Thoracic aorta (tissue), 2 donors: ENCODE data around the gene UBE4B. TPM values are rescaled to one million over a fixed set of nuclear protein-coding genes. Genes with fewer than 3 reads are reported as not detected.

Experiments
- ATAC-seq: fragments of 150-250 bp; one replicate; pipeline ENCODE4 v1.8.0; 2017; ENCODE audit warnings: low read depth; ENCODE audit not compliant: insufficient number of reproducible peaks, low FRiP score
- DNase-seq: peaks from one replicate; pipeline ENCODE4 v3.0.0-alpha.2; 2020; ENCODE audit warnings: low spot score
- H3K27ac ChIP-seq, 2 donors: fragments of 200-600 bp; sonication (generic); 1 replicate in 1 of 2; 2 replicates in 1 of 2; pipeline ENCODE4 v1.5.1; 2016; ENCODE audit warnings: mild to moderate bottlenecking in 2 of 2, moderate library complexity in 2 of 2
- H3K27me3 ChIP-seq: fragments of 200-600 bp; sonication (generic); replicated peaks from 2 replicates; pipeline ENCODE4 v1.6.0; 2016; ENCODE audit warnings: mild to moderate bottlenecking; ENCODE audit not compliant: insufficient read depth
- H3K36me3 ChIP-seq: fragments of 200-600 bp; sonication (generic); one replicate; pipeline ENCODE4 v1.5.1; 2016
- H3K4me1 ChIP-seq, 2 donors: fragments of 200-600 bp; sonication (generic); 1 replicate in 1 of 2; 2 replicates in 1 of 2; pipeline versions ENCODE4 v1.5.1 to v1.6.0; 2016; ENCODE audit warnings: low read depth in 2 of 2, mild to moderate bottlenecking in 1 of 2; ENCODE audit not compliant: control insufficient read depth in 1 of 2
- H3K4me3 ChIP-seq: fragments of 200-600 bp; sonication (generic); 2 replicates; pipeline ENCODE4 v1.5.1; 2016; ENCODE audit warnings: mild to moderate bottlenecking
- H3K9me3 ChIP-seq: fragments of 200-600 bp; sonication (generic); 2 replicates; pipeline ENCODE4 v1.5.1; 2016
- total RNA-seq, 2 donors: library from RNA; depleted of rRNA; stranded (reverse); fragments of >200 nt; gene quantifications; one replicate each; pipeline versions ENCODE4 v1.1.0 to v1.2.3, GENCODE V29; 2016
- TF ChIP-seq, protein P1 (sequence below): fragments of 200-600 bp; sonication (generic); IDR thresholded peaks from one replicate; pipeline ENCODE4 v1.5.1; 2019; ENCODE audit warnings: antibody characterized with exemption

The UBE4B gene
- total RNA-seq, 2 donors from 2014 or later = 55.0 to 89.2 TPM

DNA sequence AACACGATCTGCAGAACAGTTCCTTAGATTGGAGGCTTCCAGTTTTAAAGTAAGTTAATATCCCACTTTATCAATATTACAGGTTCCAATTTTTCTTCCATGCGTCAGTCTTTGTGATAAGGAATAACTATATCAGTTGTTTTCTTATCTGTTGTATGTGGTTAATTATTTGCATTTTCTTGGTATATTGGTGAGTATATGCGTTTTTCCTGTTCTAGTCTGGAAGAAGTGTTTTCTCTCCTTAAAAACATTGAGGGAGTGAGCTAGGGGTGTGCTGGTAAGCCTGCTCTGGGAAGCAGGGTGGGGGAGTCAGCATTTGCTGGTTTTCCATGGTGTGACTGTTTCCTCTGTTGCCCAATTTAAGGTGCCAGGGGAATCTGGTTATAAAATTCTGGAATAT is 127.4 kb downstream of the UBE4B start:
- H3K36me3 ChIP-seq = peaks cover 18% of the 10 kb centered on the region
- H3K4me3 ChIP-seq = no peak overlapping the region
- ATAC-seq (no peak), DNase-seq (no peak)
- peak overlapping the region; percentile 67 to 87 for H3K27ac ChIP-seq
- TF ChIP-seq, protein P1, sequence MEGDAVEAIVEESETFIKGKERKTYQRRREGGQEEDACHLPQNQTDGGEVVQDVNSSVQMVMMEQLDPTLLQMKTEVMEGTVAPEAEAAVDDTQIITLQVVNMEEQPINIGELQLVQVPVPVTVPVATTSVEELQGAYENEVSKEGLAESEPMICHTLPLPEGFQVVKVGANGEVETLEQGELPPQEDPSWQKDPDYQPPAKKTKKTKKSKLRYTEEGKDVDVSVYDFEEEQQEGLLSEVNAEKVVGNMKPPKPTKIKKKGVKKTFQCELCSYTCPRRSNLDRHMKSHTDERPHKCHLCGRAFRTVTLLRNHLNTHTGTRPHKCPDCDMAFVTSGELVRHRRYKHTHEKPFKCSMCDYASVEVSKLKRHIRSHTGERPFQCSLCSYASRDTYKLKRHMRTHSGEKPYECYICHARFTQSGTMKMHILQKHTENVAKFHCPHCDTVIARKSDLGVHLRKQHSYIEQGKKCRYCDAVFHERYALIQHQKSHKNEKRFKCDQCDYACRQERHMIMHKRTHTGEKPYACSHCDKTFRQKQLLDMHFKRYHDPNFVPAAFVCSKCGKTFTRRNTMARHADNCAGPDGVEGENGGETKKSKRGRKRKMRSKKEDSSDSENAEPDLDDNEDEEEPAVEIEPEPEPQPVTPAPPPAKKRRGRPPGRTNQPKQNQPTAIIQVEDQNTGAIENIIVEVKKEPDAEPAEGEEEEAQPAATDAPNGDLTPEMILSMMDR = no peak
- H3K4me1 ChIP-seq = peaks cover 14 to 31% of the 10 kb centered on the region in 2 donors
- H3K27me3 ChIP-seq = no peaks in the 10 kb centered on the region
- no peaks in the 10 kb centered on the region for H3K9me3 ChIP-seq

DNA sequence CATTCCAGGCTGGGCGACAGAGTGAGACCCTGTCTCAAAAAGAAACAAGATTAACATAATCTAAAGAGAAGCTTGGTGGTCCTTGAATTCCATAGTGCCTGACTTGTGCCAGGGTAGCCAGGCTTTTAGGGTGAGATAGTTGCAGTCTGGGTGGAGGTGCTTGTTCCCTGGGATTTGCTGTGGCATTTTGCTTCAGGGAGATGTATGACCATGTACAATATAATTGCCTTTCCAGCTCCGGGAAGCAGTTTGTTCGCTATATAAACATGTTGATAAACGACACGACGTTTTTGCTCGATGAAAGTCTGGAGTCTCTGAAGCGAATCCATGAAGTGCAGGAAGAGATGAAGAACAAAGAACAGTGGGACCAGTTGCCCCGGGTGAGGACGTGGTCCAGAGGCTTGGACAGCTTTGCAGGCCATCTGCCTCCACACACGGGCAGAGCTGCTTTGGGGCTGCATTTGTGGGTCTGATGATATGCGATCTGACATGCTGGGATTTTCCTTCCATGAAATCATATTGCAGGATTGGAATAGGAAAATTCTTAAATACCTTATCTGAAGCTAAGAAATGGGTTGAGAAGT is 128.2 kb downstream of the UBE4B start:
- Histone ChIP-seq H3K27ac (peak overlapping the region; percentile 67 to 87), H3K9me3 (no peaks in the 10 kb centered on the region)
- no peak for ATAC-seq

DNA sequence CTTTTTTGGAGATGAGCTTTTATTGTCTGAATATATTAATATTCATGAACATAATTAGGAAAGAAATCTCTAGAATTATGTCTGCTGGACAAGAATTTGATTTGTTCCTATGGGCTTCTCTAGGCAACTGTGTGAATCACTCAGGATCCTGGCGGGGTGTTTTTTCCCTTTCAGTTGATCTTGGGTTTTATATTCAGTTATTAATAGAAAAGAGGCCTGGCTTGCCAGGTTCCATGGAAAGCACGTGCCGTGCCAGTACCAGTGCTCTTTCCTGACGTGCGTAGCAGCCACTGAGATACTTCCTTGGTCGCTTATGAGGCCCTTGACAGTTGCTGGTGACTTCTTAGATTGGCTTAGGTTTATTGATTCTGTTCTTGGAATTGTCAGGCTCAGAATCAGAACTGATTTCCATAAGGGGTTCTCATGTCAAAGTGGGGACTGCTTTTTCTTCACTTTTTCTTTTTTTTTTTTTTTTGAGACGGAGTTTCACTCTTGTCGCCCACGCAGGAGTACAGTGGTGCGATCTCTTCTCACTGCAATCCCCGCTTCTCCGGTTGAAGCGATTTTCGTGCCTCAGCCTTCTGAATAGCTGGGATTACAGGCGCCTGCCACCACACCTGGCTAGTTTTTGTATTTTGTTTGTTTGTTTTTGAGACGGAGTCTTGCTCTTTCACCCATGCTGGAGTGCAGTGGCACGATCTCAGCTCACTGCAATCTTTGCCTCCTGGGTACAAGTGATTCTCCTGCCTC is 129.0 kb downstream of the UBE4B start:
- Histone ChIP-seq H3K36me3 (peaks cover 34% of the 10 kb centered on the region), H3K4me1 (peaks cover 14 to 25% of the 10 kb centered on the region in 2 donors), H3K27me3 (no peaks in the 10 kb centered on the region), H3K9me3 (no peaks in the 10 kb centered on the region), H3K27ac (peak overlapping the region; percentile 67 to 87), H3K4me3 (no peak overlapping the region)
- ATAC-seq (peak; percentile 92), DNase-seq (peak; percentile 22)
- TF ChIP-seq, protein P1 = no peak

More for the DNA sequence above, 128.2 kb downstream of the UBE4B start:
- DNase-seq = no peak
- peak overlapping the region; percentile 23 for H3K4me3 ChIP-seq
- TF ChIP-seq, protein P1 = no peak
- no peaks in the 10 kb centered on the region for H3K27me3 ChIP-seq
- H3K4me1 ChIP-seq = peaks cover 14 to 25% of the 10 kb centered on the region in 2 donors
- H3K36me3 ChIP-seq = peaks cover 27% of the 10 kb centered on the region

DNA sequence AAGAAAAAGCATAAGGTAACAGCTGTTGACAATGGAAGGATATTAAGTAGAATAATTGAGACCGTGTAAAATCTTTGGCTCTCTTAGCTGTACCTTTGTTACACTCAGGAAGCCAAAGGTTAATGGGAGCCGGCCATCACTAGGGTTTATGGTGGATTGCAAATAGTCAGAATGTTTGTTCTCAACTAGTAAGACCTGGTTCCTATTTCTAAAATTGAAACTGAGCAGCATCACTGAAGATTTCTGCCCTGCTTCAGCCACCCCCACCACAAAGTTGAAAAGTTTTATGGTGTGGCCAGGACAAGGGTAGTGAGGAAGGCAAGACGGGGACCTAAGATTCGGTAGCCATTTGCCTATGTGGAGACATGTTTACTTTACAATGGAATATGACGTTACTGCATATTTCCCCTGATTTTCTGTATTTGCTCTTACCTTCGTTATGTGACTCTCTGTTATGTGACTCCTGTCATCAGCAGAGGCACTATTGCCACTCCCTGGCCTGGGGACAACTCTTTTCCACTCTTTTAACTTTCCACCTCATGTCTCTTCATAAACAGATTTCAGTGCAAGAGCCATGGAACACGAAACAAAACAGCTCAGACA is 136.3 kb downstream of the UBE4B start:
- Histone ChIP-seq H3K27ac (no peak overlapping the region), H3K27me3 (no peaks in the 10 kb centered on the region), H3K9me3 (no peaks in the 10 kb centered on the region), H3K36me3 (peaks cover 65% of the 10 kb centered on the region), H3K4me1 (no peaks in the 10 kb centered on the region), H3K4me3 (no peak overlapping the region)
- DNase-seq (no peak), ATAC-seq (no peak)
- TF ChIP-seq, protein P1 = no peak

DNA sequence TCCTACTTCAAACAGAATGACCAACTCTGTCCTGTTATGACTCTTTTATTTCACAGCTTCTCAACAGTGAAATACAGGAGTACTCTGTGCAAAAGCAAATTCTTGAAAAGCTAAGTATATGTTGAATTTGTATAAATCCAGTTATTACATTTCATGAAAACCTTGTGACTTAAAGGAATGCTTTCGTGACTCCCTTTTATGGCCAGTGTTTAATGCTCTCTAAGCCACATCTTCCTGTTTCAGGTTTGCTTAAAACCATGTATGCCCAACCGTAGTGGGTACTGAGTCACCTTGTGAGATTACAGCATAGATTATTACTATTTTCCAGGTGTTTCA is 137.4 kb downstream of the UBE4B start:
- ATAC-seq (no peak), DNase-seq (no peak)
- H3K27me3 ChIP-seq = no peaks in the 10 kb centered on the region
- H3K4me1 ChIP-seq = no peaks in the 10 kb centered on the region
- TF ChIP-seq, protein P1 = no peak
- H3K9me3 ChIP-seq = no peaks in the 10 kb centered on the region
- no peak overlapping the region for H3K27ac ChIP-seq
- no peak overlapping the region for H3K4me3 ChIP-seq
- H3K36me3 ChIP-seq = peaks cover 54% of the 10 kb centered on the region
